Breast epithelium (tissue), 3 donors: ENCODE data around the gene APBB2.

Experiments used
- CTCF ChIP-seq, 3 donors: fragments of 450-650 bp; IDR thresholded peaks; one replicate each; pipeline ENCODE4 v1.5.1; 2016 to 2017; ENCODE audit warnings: antibody characterized with exemption in 3 of 3, mild to moderate bottlenecking in 3 of 3, moderate library complexity in 3 of 3
- POLR2A ChIP-seq: fragments of 450-650 bp; IDR thresholded peaks from one replicate; pipeline ENCODE4 v1.6.1; 2016; ENCODE audit warnings: antibody characterized with exemption, mild to moderate bottlenecking, moderate library complexity
- POLR2AphosphoS5 ChIP-seq, 3 donors: sonication (generic); formaldehyde crosslinking; IDR thresholded peaks; one replicate each; pipeline ENCODE4 v1.6.1; 2017; ENCODE audit warnings: antibody characterized with exemption in 3 of 3

GRCh38 chr4:40951026-40951425 is 263.3 kb downstream of the APBB2 start:
- TF ChIP-seq POLR2A (no peak), CTCF (IDR thresholded peaks at IDR 0.05) (no peak), POLR2AphosphoS5 (IDR thresholded peaks at IDR 0.05) (no peak)
